Choroid plexus epithelial cell (primary cell): ENCODE results near the gene RCL1.
A peak's percentile ranks its signal among the peaks of the same experiment; 100 is the strongest.
"Not testable (repeated sequence)": the region's sequence is repeated elsewhere in the genome, so short reads cannot be mapped to it uniquely, and the experiment has no call there.

Source experiments
- DNase-seq: peaks from one replicate; pipeline ENCODE4 v3.0.0-alpha.2; 2010; ENCODE audit warnings: low read depth
- H3K4me3 ChIP-seq: 2 replicates; pipeline ENCODE4 v1.5.1; 2011; ENCODE audit warnings: low read depth, mild to moderate bottlenecking, control low read depth, low read length, moderate library complexity
- CTCF ChIP-seq: conservative IDR thresholded peaks from 2 replicates; pipeline ENCODE4 v1.5.1; 2011; ENCODE audit warnings: low read depth, mild to moderate bottlenecking, control low read depth, inconsistent platforms, low read length, moderate library complexity

RCL1 gene

GRCh38 chr9:4891674-4892073 is 98.9 kb downstream of the RCL1 start:
- H3K4me3 ChIP-seq: no peak overlapping the region
- TF ChIP-seq CTCF: no peak
- DNase-seq: no peak

- DNase-seq: no peak
- no peak for TF ChIP-seq CTCF
- no peak overlapping the region for H3K4me3 ChIP-seq
Measured at GRCh38 chr9:4892501-4893194, 99.9 kb downstream of the RCL1 start.

GRCh38 chr9:4894076-4894475 is 101.3 kb downstream of the RCL1 start:
- TF ChIP-seq CTCF: no peak
- H3K4me3 ChIP-seq: no peak overlapping the region
- DNase-seq: peak; percentile 44

- not testable (repeated sequence) for H3K4me3 ChIP-seq, DNase-seq
Measured at GRCh38 chr9:4899853-4900252, 107.1 kb downstream of the RCL1 start.

GRCh38 chr9:4901401-4902134 is 108.8 kb downstream of the RCL1 start:
- peak; percentile 33 for DNase-seq
- H3K4me3 ChIP-seq: peak overlapping the region; percentile 16

- no peak for TF ChIP-seq CTCF
- H3K4me3 ChIP-seq: no peak overlapping the region
- no peak for DNase-seq
Measured at GRCh38 chr9:4902135-4902475, 109.4 kb downstream of the RCL1 start.

- no peak overlapping the region for H3K4me3 ChIP-seq
Measured at GRCh38 chr9:4904322-4905134, 111.8 kb downstream of the RCL1 start.

More at GRCh38 chr9:4904322-4905134, 111.8 kb downstream of the RCL1 start:
- TF ChIP-seq CTCF: no peak
- DNase-seq: peak; percentile 71
